Large intestine (tissue), 3 donors: ENCODE data around the gene PAN3. TPM values are rescaled to one million over a fixed set of nuclear protein-coding genes. Genes with fewer than 3 reads are reported as not detected.

Source experiments
- DNase-seq, 2 donors: peaks; one replicate each; pipeline versions ENCODE4 v3.0.0 to v3.0.0-alpha.2; 2013
- H3K27ac ChIP-seq: one replicate; pipeline ENCODE4 v1.5.1; 2013; ENCODE audit warnings: low read length
- H3K27me3 ChIP-seq: 2 replicates; pipeline ENCODE4 v1.6.1; 2013; ENCODE audit warnings: low read length; ENCODE audit not compliant: control insufficient read depth, insufficient read depth
- H3K36me3 ChIP-seq: 2 replicates; pipeline ENCODE4 v1.6.1; 2013; ENCODE audit warnings: low read length; ENCODE audit not compliant: control insufficient read depth, insufficient read depth
- H3K4me1 ChIP-seq: one replicate; pipeline ENCODE4 v1.6.1; 2013; ENCODE audit warnings: low read length; ENCODE audit not compliant: control insufficient read depth, insufficient read depth
- H3K4me3 ChIP-seq: one replicate; pipeline ENCODE4 v1.5.1; 2013; ENCODE audit warnings: low read length
- H3K9me3 ChIP-seq: one replicate; pipeline ENCODE4 v1.6.1; 2013; ENCODE audit warnings: mild to moderate bottlenecking, low read depth, low read length, moderate library complexity; ENCODE audit not compliant: control insufficient read depth
- WGBS: methylation state at CpG from one replicate; pipeline ENCODE4 v1.1.5; 2013; ENCODE audit warnings: low lambda C conversion rate; ENCODE audit not compliant: insufficient coverage; 5-methylcytosine and 5-hydroxymethylcytosine counted together
- polyA plus RNA-seq: library from polyadenylated mRNA; unstranded; fragments of 120-200 nt; gene quantifications from one replicate; pipeline ENCODE4 v1.2.1, GENCODE V29; 2013

The PAN3 gene
- polyA plus RNA-seq, 1 donor = 37.1 TPM

GRCh38 chr13:28250542-28250941, 112.2 kb downstream of the PAN3 start:
- DNase-seq = no peak
- no peak overlapping the region for H3K27ac ChIP-seq
- H3K4me1 ChIP-seq = no peaks in the 10 kb centered on the region
- no peaks in the 10 kb centered on the region for H3K9me3 ChIP-seq
- WGBS = 100% methylated on average over 1 of the region's 10 CpGs
- no peaks in the 10 kb centered on the region for H3K36me3 ChIP-seq
- H3K4me3 ChIP-seq = no peak overlapping the region
- H3K27me3 ChIP-seq = no peaks in the 10 kb centered on the region

GRCh38 chr13:28251466-28251865, 113.1 kb downstream of the PAN3 start:
- no peak overlapping the region for H3K27ac ChIP-seq
- no peaks in the 10 kb centered on the region for H3K4me1 ChIP-seq
- peaks cover 5% of the 10 kb centered on the region for H3K36me3 ChIP-seq
- no peak overlapping the region for H3K4me3 ChIP-seq
- no peaks in the 10 kb centered on the region for H3K9me3 ChIP-seq
- WGBS = 93% methylated on average over 2 of the region's 6 CpGs
- DNase-seq = no peak
- H3K27me3 ChIP-seq = no peaks in the 10 kb centered on the region

- no peak overlapping the region for H3K27ac ChIP-seq
- no peaks in the 10 kb centered on the region for H3K4me1 ChIP-seq
- WGBS = 100% methylated on average over 1 of the region's 1 CpG
- H3K9me3 ChIP-seq = no peaks in the 10 kb centered on the region
- DNase-seq = no peak
- peaks cover 13% of the 10 kb centered on the region for H3K36me3 ChIP-seq
- H3K27me3 ChIP-seq = no peaks in the 10 kb centered on the region
- no peak overlapping the region for H3K4me3 ChIP-seq
Observed at GRCh38 chr13:28252547-28252946, 114.2 kb downstream of the PAN3 start.

- Histone ChIP-seq H3K36me3 (peaks cover 36% of the 10 kb centered on the region), H3K27ac (no peak overlapping the region), H3K4me1 (no peaks in the 10 kb centered on the region), H3K27me3 (no peaks in the 10 kb centered on the region), H3K9me3 (no peaks in the 10 kb centered on the region), H3K4me3 (no peak overlapping the region)
- no peak for DNase-seq
- WGBS = no CpG with 5 or more reads among the region's 4 CpGs
Observed at GRCh38 chr13:28257305-28257704, 119.0 kb downstream of the PAN3 start.

- Histone ChIP-seq H3K4me1 (no peaks in the 10 kb centered on the region), H3K4me3 (no peak overlapping the region), H3K36me3 (peaks cover 45% of the 10 kb centered on the region), H3K27ac (no peak overlapping the region), H3K9me3 (no peaks in the 10 kb centered on the region), H3K27me3 (no peaks in the 10 kb centered on the region)
- no peak for DNase-seq
- 60% methylated on average over 1 of the region's 3 CpGs for WGBS
Observed at GRCh38 chr13:28258417-28258816, 120.1 kb downstream of the PAN3 start.

GRCh38 chr13:28267497-28267896, 129.2 kb downstream of the PAN3 start:
- peaks cover 41% of the 10 kb centered on the region for H3K36me3 ChIP-seq
- no peaks in the 10 kb centered on the region for H3K4me1 ChIP-seq
- H3K27ac ChIP-seq = no peak overlapping the region
- no peak for DNase-seq
- no CpG with 5 or more reads among the region's 4 CpGs for WGBS
- no peaks in the 10 kb centered on the region for H3K27me3 ChIP-seq
- H3K4me3 ChIP-seq = no peak overlapping the region
- no peaks in the 10 kb centered on the region for H3K9me3 ChIP-seq

GRCh38 chr13:28268800-28269223, 130.5 kb downstream of the PAN3 start:
- peak in 1 of 2 donors; percentile 6 for DNase-seq
- Histone ChIP-seq H3K27ac (no peak overlapping the region), H3K27me3 (no peaks in the 10 kb centered on the region), H3K4me3 (no peak overlapping the region), H3K36me3 (peaks cover 34% of the 10 kb centered on the region), H3K4me1 (no peaks in the 10 kb centered on the region), H3K9me3 (no peaks in the 10 kb centered on the region)

- no peak for DNase-seq
- no CpG with 5 or more reads among the region's 2 CpGs for WGBS
- Histone ChIP-seq H3K27ac (no peak overlapping the region), H3K4me1 (no peaks in the 10 kb centered on the region), H3K4me3 (no peak overlapping the region), H3K9me3 (no peaks in the 10 kb centered on the region), H3K36me3 (peaks cover 35% of the 10 kb centered on the region), H3K27me3 (no peaks in the 10 kb centered on the region)
Observed at GRCh38 chr13:28271056-28271840, 132.9 kb downstream of the PAN3 start.

- H3K36me3 ChIP-seq = peaks cover 36% of the 10 kb centered on the region
Observed at GRCh38 chr13:28273919-28274318, 135.6 kb downstream of the PAN3 start.

GRCh38 chr13:28282451-28282850, 144.1 kb downstream of the PAN3 start:
- Histone ChIP-seq H3K9me3 (no peaks in the 10 kb centered on the region), H3K4me1 (no peaks in the 10 kb centered on the region), H3K27me3 (no peaks in the 10 kb centered on the region), H3K27ac (no peak overlapping the region), H3K36me3 (peaks cover 41% of the 10 kb centered on the region), H3K4me3 (no peak overlapping the region)
- WGBS = no CpG with 5 or more reads among the region's 5 CpGs
- DNase-seq = no peak

More at GRCh38 chr13:28273919-28274318, 135.6 kb downstream of the PAN3 start:
- no peak for DNase-seq
- no CpG with 5 or more reads among the region's 3 CpGs for WGBS
- Histone ChIP-seq H3K4me1 (no peaks in the 10 kb centered on the region), H3K4me3 (no peak overlapping the region), H3K27me3 (no peaks in the 10 kb centered on the region), H3K27ac (no peak overlapping the region), H3K9me3 (no peaks in the 10 kb centered on the region)

GRCh38 chr13:28283600-28283999, 145.3 kb downstream of the PAN3 start:
- no peak overlapping the region for H3K4me3 ChIP-seq
- no peak for DNase-seq

More at GRCh38 chr13:28283600-28283999, 145.3 kb downstream of the PAN3 start:
- 100% methylated on average over 1 of the region's 3 CpGs for WGBS
- Histone ChIP-seq H3K27ac (no peak overlapping the region), H3K4me1 (no peaks in the 10 kb centered on the region), H3K27me3 (no peaks in the 10 kb centered on the region), H3K36me3 (peaks cover 43% of the 10 kb centered on the region), H3K9me3 (no peaks in the 10 kb centered on the region)
